ENCODE data around the gene SUPT3H. TPM values are rescaled to one million over a fixed set of nuclear protein-coding genes. Genes with fewer than 3 reads are reported as not detected.

The SUPT3H gene
- total and polyA plus RNA-seq, 2 donors (not counting 1 experiment from before 2014, with no cell fraction given) = 5.5 to 12.4 TPM

- Mint-ChIP-seq H3K9me3 (ENCODE audit: insufficient read depth) (no peaks in the 10 kb centered on the region), H3K27me3 (no peaks in the 10 kb centered on the region), H3K4me1 (no peaks in the 10 kb centered on the region), H3K27ac (no peak overlapping the region), H3K4me3 (no peak overlapping the region)
- Histone ChIP-seq H3K9me3 (ENCODE audit: control extremely low read depth in 1 of 3, control insufficient read depth in 2 of 3, insufficient read depth in 1 of 3, low read length in 2 of 3) (no peaks in the 10 kb centered on the region), H3K9ac (ENCODE audit: low read length) (no peak overlapping the region), H3K4me2 (replicated peaks; ENCODE audit: low read depth, low read length, poor library complexity, severe bottlenecking) (no peak overlapping the region), H2AFZ (ENCODE audit: insufficient read depth, low read depth, low read length, poor library complexity, severe bottlenecking) (no peak overlapping the region), H3K4me3 (ENCODE audit: control extremely low read depth in 1 of 5, extremely low read depth in 1 of 5, insufficient read depth in 1 of 5, low read depth in 2 of 5, low read length in 4 of 5) (no peak overlapping the region), H3K36me3 (replicated peaks in 1 of 2; ENCODE audit: control extremely low read depth in 1 of 2, control insufficient read depth in 1 of 2, extremely low read depth in 1 of 2, insufficient read depth in 2 of 2, low read length in 1 of 2) (no peaks in the 10 kb centered on the region), H3K79me2 (ENCODE audit: control insufficient read depth, insufficient read depth, low read length) (no peaks in the 10 kb centered on the region), H3K27me3 (replicated peaks in 1 of 4; ENCODE audit: control extremely low read depth in 1 of 4, control insufficient read depth in 3 of 4, insufficient read depth in 4 of 4, low read length in 3 of 4) (no peaks in the 10 kb centered on the region), H3K27ac (ENCODE audit: low read length in 2 of 2) (no peak overlapping the region), H4K20me1 (ENCODE audit: control insufficient read depth, insufficient read depth, low read length, poor library complexity, severe bottlenecking) (no peaks in the 10 kb centered on the region), H3K4me1 (ENCODE audit: control insufficient read depth in 2 of 2, insufficient read depth in 2 of 2, low read length in 2 of 2) (no peaks in the 10 kb centered on the region)
- ATAC-seq (ENCODE audit: low read depth) (no peak), DNase-seq (no peak)
- ChIA-PET POLR2A (no interaction called here), CTCF (no interaction called here)
- intact Hi-C loops (cut with micrococcal nuclease) = no loop called here
- TF ChIP-seq CTCF (IDR thresholded peaks at IDR 0.05) (no peak), EZH2 (IDR thresholded peaks at IDR 0.05; ENCODE audit: borderline replicate concordance, insufficient read depth, low read depth, low read length, poor library complexity, severe bottlenecking) (no peak)
- WGBS (ENCODE audit: insufficient coverage) = no CpG with 5 or more reads among the region's 4 CpGs
Observed at GRCh38 chr6:45191414-45191813, 186.3 kb downstream of the SUPT3H start.

GRCh38 chr6:45187836-45188235 is 189.9 kb downstream of the SUPT3H start:
- Histone ChIP-seq H3K4me1 (ENCODE audit: control insufficient read depth in 2 of 2, insufficient read depth in 2 of 2, low read length in 2 of 2) (no peaks in the 10 kb centered on the region), H3K79me2 (ENCODE audit: control insufficient read depth, insufficient read depth, low read length) (no peaks in the 10 kb centered on the region), H3K9me3 (ENCODE audit: control extremely low read depth in 1 of 3, control insufficient read depth in 2 of 3, insufficient read depth in 1 of 3, low read length in 2 of 3) (no peaks in the 10 kb centered on the region), H3K9ac (ENCODE audit: low read length) (no peak overlapping the region), H4K20me1 (ENCODE audit: control insufficient read depth, insufficient read depth, low read length, poor library complexity, severe bottlenecking) (no peaks in the 10 kb centered on the region), H3K27ac (ENCODE audit: low read length in 2 of 2) (no peak overlapping the region), H2AFZ (ENCODE audit: insufficient read depth, low read depth, low read length, poor library complexity, severe bottlenecking) (no peak overlapping the region), H3K27me3 (replicated peaks in 1 of 4; ENCODE audit: control extremely low read depth in 1 of 4, control insufficient read depth in 3 of 4, insufficient read depth in 4 of 4, low read length in 3 of 4) (no peaks in the 10 kb centered on the region), H3K36me3 (replicated peaks in 1 of 2; ENCODE audit: control extremely low read depth in 1 of 2, control insufficient read depth in 1 of 2, extremely low read depth in 1 of 2, insufficient read depth in 2 of 2, low read length in 1 of 2) (no peaks in the 10 kb centered on the region), H3K4me2 (replicated peaks; ENCODE audit: low read depth, low read length, poor library complexity, severe bottlenecking) (no peak overlapping the region), H3K4me3 (ENCODE audit: control extremely low read depth in 1 of 5, extremely low read depth in 1 of 5, insufficient read depth in 1 of 5, low read depth in 2 of 5, low read length in 4 of 5) (no peak overlapping the region)
- no CpG with 5 or more reads among the region's 2 CpGs for WGBS (ENCODE audit: insufficient coverage)
- H3K4me3 Mint-ChIP-seq = no peak overlapping the region
- DNase-seq = no peak
- H3K27ac Mint-ChIP-seq = no peak overlapping the region
- no peaks in the 10 kb centered on the region for H3K9me3 Mint-ChIP-seq (ENCODE audit: insufficient read depth)
- intact Hi-C loops (cut with micrococcal nuclease) = no loop called here
- CTCF ChIA-PET = no interaction called here
- TF ChIP-seq CTCF (IDR thresholded peaks at IDR 0.05) (no peak), EZH2 (IDR thresholded peaks at IDR 0.05; ENCODE audit: borderline replicate concordance, insufficient read depth, low read depth, low read length, poor library complexity, severe bottlenecking) (no peak)
- no peak for ATAC-seq (ENCODE audit: low read depth)
- H3K4me1 Mint-ChIP-seq = peaks cover 3% of the 10 kb centered on the region
- H3K27me3 Mint-ChIP-seq = no peaks in the 10 kb centered on the region
- POLR2A ChIA-PET = no interaction called here

Data from B cell (primary cell).